HL-60/S4 treated with phorbol 12-myristate 13-acetate at 8.2 ng/mL for 4 days and 3 days (cell line): Measurements from ENCODE around the gene RPL10.
"Not testable (repeated sequence)": the region's sequence is repeated elsewhere in the genome, so short reads cannot be mapped to it uniquely, and the experiment has no call there.

ENCODE experiments used
- in situ Hi-C: fragments of 300-500 bp; cut with MboI; formaldehyde crosslinking; loops from 2 replicates; pipeline ENCODE4 v1.15.0; 2022; ENCODE audit warnings: low sequenced_read_pairs

RPL10 gene

DNA sequence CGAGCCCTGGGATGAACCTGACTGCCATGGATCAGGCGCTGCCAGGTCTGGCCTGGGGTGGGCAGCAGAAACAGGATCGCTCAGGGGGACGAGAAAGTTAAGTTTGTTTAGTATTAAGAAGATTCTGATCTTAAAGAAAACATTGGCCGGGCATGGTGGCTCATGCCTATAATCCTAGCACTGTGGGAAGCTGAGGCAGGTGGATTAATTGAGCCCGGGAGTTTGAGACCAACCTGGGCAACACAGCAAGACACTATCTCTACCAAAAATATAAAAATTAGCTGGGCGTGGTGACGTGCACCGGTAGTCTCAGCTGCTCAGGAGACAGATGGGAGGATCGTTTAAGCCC, 23.0 kb upstream of the RPL10 start:
- in situ Hi-C loops: no loop called here

DNA sequence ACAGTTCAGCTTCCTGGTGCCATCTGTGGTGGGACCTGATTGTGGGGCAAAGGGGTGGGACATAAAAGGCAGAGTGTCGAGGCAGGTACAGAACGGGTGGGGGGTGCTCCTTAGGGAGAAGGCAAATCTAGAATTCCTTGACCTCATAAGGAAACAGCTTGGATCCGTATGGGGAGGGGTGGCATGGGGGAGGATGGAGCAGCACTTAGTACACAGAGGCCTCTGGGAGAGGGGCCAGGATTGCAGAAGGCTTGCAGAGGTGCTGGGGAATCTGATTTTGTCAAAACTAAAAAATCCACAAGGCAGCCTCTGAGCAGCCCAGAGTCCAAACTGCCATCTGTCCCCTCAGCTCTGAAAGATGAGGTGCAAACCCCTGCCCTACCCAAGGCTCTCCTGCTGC, 21.4 kb upstream of the RPL10 start:
- in situ Hi-C loops: no loop called here

DNA sequence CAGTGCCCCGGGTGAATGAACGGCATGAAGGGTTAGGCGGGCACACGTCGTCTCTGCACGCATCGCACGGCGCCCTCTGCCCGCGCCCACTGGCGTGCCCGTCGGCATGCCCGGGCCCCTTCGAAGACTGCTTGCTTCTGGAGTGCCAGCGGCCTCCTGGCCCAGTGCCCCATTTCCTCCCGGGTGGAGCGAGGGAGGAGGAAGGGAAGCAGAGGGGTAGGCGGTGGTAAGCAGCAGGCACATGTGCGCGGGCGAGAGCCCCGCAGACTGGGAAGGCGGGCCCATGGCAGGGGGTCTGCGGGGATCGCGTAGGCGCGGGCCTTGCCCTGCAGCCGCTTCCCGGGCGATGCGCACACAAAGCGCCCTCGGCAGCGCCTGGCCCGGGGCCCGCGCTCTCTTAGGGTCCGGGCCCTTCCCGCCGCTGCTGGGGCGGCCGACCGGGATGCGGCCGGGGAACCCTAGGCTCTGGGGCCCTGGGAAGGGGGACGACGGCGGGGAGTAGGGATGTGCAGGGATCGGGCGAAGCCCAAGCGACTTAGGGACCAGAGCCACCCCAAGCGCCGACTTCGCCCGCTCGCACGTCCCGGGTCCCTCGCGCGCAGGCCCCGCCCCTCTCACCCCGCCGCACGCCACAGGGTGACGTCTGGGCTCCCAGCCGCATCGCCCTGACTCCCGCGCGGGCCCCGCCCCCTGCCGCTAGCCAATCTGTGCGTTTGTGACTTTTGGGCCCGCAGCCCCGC, 19.9 kb upstream of the RPL10 start:
- in situ Hi-C loops: no loop called here

DNA sequence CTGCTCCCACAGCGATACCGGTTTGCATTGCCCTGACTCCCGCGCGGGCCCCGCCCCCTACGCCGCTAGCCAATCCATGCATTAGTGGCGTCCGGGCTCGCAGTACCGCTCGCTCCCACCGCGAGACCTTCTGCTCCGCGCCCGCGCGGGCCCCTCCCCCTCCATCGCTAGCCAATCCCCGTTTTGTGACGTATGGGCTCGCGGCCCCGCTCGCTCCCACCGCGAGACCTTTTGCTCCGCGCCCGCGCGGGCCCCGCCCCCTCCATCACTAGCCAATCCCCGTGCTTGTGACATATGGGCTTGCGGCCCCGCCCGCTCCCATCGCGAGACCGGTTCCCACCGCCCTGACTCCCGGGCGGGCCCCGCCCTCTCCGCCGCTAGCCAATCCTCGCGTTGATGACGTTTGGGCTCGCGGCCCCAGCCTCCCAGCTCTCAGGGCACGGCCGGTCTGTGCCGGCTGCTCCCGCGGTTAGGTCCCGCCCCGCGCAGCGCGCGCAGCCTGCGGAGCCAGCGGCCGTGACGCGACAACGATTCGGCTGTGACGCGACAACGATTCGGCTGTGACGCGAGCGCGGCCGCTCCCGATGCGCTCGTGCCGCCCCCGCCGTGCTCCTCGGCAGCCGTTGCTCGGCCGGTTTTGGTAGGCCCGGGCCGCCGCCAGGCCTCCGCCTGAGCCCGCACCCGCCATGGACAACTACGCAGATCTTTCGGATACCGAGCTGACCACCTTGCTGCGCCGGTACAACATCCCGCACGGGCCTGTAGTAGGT, 19.2 kb upstream of the RPL10 start, which contains the start of gene EMD:
Gene EMD (plus strand): TSS at position 497 of the 770 bp plus-strand sequence. CDS start 190 bp downstream, at position 687.
- in situ Hi-C loops: no loop called here

DNA sequence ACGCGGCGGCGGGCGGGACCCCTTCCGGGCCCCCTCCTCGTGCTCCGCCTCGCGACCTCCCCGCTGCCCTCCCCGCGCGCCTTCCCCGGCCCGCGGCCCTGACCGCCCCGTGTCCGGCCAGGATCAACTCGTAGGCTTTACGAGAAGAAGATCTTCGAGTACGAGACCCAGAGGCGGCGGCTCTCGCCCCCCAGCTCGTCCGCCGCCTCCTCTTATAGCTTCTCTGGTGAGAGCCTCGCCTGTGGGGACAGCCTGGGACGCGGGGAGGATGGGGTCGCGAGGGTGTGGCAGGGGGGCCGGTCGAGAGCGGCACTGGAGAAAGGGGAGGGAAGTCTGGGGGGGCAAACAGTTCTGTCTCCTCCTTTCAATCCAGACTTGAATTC, 18.6 kb upstream of the RPL10 start:
- in situ Hi-C loops: no loop called here

DNA sequence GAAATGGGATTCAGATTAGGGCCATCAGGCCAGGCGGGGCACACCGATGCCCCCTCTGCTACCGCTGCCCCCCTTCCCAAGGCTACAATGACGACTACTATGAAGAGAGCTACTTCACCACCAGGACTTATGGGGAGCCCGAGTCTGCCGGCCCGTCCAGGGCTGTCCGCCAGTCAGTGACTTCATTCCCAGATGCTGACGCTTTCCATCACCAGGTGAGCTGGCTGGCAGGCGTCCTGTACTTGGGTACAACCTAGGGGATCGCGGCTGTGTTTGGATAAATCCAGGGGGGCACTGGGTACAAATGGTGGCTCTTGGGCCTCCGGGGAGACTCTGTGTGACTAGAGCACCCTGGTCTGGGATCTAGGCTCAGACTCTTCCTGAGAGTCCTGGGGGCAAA, 18.0 kb upstream of the RPL10 start:
- in situ Hi-C loops: no loop called here

DNA sequence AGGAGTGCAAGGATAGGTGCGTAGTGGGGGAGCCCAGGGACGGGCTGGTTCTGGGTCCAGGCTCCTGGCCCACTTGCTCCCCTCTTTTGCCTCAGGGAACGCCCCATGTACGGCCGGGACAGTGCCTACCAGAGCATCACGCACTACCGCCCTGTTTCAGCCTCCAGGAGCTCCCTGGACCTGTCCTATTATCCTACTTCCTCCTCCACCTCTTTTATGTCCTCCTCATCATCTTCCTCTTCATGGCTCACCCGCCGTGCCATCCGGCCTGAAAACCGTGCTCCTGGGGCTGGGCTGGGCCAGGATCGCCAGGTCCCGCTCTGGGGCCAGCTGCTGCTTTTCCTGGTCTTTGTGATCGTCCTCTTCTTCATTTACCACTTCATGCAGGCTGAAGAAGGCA, 17.4 kb upstream of the RPL10 start:
- in situ Hi-C loops: no loop called here

DNA sequence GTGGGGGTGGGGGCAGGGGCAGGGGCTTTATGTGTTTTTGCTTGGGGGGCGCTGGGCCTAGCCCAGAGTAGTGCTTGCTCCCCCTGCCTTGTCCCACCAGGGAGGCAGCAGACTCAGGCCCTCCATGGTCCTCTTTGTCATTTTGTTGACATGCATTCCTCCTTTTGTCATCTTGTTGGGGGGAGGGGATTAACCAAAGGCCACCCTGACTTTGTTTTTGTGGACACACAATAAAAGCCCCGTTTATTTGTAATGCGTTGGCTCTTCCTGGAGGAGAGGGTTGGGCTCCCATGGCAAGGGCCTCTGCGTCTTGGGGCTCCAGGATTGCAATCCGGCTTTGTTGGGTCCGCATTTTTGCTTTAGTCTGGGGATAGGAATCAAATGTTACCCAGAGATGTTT, 16.9 kb upstream of the RPL10 start:
- in situ Hi-C loops: no loop called here

DNA sequence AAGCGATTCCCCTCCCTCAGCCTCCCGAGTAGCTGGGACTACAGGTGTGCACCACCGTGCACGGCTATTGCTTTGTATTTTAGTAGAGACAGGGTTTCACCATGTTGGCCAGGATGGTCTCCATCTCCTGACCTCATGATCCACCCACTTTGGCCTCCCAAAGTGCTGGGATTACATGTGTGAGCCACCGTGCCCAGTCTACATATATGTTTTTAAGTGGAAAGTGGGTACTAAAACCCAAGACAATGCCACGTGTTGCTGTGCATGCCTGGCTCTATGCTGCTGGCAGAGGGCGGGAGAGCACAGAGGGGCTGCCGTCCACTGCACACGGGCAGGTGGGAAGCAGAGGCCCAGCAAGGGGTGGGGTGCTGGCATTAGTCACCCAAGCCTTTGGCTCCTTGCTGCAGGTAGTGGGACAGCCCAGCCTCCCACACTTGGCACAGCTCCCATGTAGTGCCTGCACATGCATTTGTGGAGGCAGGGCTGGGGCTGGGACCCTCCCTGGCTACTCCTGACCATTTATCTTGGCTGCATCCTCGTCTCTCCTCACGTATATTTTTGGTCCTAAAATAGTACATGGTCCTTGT, 15.6 kb upstream of the RPL10 start:
- in situ Hi-C loops: no loop called here

DNA sequence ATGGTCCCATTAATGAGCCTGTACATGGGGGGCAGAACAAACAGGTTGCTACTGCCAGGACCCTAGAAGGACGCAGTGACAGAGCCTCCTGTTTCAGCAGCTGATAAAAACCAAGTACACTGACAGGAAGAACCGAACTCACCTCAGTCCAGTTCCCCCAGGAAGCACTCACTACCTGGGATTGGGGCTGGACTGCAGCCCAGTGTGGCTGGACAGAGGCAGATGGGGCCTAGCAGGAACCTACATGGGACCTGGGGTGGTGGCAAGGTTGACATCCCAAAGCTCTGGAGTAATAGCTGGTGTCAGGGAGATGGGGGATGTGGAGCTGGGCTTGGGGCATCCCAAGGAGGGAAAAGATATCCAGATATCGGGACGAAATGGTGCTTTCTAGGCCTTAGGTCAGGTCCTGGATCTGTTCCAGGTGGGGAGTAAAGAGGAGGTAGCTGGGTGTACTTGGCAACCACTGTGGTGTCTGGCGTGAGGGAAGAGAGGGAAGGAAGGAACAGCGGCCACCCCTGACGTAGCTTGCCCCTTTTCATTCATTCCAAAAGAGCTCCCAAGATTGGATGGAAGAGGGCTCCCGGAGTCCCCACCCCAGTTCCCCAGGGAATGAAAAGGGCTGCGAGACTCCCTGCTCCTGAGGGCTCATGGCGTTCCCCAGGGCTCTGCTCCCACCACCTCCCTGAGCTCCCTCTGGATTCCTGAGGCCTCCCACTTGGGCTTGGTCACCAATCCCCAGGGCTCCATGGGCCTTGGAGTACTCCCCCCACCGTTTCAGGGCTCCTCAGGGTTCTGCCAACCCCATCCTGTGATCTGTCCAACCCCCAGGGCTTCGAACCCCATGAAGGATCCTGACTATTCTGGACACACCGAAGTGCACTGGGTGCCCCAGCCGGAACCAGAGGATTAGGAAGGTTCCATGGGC, 14.6 kb upstream of the RPL10 start:
- in situ Hi-C loops: no loop called here

DNA sequence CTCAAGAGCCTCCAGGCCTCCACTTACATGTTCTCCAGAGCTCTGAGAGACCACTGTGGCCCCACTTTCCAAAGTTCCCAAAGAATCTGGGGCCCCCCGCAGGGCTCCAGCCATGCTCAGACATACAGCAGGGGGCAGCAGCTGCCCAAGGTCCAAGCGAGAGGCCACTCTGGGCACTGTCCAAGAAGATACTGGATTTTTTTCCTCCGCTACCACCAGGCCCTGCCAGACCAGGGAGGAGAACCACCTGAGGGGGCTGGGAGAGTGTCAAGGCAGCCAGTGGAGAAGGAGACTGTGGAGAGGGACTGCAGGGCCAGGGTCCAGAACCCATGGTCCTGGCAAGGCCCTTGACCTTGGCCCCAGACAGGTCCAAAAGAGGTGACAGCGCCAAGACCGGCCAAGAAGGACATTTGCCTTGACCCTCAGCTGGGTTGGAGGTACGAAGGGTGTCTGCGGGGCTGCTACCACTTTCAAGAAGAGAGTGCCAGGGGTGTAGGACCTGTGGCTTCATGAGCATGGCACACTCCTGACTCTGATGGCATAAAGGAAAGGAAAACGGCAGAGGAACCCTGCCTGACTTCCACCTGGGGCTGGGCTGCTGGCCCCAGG, 13.8 kb upstream of the RPL10 start:
- in situ Hi-C loops: no loop called here

DNA sequence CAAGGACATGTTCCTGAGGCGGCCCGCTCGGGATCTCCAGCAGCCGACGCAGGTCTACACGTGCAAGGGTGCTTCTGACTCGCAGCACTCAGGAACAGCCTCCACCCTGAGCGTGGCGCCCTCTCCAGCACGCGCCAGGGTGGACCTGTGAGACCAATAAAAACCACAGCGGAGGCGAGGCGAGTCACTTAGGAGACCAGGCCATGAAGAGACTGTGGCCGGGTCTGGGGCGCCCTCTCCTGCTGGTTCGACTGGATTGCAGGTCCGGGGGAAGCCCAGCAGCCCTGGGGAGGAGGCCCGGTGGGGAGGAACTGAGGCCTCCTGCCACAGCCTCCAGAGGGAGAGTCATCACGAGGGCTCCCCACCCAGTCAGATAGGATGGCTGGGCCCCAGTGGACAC, 10.1 kb upstream of the RPL10 start:
- in situ Hi-C loops: not testable (repeated sequence)

DNA sequence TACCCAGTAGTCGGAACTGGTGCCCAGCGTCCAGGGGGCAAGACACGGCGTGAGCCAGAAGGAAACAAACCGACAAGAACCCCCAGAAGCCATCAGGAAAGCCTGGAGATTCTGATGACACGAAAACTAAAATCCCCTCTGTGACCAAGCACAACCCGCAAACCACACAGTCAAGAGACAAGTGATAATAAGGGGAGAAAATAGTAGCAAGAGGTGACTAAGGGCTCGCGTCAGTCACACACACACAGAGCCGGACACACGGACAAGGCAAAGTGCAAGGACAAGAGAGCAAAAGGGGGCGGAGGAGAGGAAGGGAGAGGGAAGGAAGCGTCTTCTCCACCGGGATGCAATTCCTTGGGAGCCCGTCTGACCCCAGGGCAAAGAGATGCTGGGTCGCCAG, 9.5 kb upstream of the RPL10 start:
- in situ Hi-C loops: not testable (repeated sequence)

DNA sequence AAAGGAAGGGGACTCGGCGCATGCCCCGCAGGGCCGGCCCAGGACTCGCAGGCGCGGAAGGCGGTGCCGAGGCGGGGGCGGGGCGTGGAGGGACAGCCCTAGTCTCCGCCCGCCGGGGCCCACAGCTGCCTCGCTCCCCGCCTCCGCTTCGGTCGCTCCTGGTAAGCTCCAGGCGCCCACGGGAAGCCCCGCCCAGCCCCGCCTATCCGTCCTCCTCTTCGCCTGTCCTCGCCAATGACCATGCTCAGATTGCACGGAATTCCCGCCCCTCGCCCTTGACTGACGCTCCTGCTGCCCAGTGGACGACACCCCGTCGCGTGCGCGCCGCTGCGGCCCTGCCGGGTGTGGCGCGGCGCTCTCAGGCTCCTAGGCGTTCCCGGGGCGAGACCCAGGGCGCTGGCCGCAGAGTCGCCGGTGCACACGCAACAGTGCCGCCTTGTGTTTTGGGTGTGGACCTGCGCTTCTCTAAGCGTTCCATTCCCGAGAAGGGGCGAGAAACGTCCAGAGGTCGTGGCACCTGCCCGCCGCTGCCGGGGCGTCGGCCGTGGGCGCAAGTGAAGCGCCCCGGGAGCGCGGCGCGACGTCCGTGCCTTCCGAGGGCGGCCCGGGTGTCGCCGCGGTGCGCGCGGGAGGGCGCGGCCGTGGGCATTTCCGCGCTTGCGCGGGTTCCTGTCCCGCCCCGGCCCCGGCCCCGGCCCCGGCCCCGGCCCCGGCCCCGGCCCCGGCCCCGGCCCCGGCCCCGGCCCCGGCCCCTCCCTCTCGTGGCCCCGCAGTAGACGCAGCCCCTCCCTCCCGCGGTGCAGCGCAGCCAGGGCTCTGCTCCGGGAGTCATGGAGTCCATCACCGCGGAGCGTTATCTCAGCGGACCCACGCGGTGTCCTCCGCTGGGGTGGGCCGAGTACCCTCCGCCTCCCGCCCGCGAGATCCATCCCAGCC, 8.1 kb upstream of the RPL10 start:
- in situ Hi-C loops: not testable (repeated sequence)

DNA sequence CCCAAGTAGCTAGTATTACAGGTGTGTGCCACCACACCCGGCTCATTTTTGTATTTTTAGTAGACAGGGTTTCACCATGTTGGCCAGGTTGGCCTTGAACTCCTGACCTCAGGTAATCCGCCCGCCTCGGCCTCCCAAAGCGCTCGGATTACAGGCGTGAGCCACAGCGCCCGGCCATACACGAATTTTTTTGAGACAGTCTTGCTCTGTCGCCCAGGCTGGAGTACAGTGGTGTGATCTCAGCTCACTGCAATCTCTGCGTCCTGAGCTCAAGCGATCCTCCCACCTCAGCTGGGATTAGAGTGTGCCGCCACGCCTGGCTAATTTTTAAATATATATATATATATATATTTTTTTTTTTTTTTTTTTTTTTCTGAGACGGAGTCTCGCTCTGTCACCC, 1.8 kb upstream of the RPL10 start:
- in situ Hi-C loops: not testable (repeated sequence)

DNA sequence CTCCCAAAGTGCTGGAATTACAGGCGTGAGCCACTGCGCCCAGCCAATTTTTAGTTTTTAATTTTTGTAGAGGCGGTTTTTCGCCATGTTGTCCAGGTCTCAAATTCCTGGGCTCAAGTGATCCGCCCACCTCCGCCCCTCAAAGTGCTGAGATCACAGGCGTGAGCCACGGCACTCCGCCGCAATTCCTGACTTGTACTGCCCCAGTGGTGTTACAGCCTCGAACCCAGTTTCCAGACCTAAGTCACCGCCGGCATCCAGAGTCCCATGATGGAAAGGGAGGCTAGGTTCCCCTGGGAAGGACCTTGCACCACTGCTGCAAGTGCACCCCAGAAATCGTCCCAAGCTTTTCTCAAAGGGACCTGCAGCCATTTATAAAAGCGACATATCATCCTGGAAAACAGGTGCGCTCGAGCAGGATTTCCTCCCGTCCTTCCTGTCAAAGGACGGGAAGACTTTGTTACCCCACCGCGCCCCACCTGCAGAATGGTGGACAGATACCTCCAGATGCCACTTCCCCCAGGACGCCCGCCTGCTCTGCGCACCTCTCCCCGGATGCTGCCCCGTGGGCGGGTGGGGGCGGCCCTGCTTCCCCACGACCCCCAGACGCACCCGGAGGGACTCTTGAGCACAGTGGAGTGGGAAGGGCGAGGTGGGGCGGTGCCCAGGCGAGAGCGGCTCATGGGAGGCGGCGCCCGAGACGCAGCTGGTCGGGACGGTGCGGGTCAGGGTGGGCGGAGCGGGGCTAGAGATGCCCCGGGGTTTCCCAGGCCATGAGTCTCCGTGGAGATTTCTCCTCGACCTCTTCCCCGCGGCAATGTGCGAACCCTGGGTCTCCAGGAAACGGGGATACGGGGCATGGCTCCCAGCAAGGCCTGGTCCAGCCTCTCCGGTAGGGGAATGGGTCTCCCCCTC, 947 bp upstream of the RPL10 start:
- in situ Hi-C loops: no loop called here

DNA sequence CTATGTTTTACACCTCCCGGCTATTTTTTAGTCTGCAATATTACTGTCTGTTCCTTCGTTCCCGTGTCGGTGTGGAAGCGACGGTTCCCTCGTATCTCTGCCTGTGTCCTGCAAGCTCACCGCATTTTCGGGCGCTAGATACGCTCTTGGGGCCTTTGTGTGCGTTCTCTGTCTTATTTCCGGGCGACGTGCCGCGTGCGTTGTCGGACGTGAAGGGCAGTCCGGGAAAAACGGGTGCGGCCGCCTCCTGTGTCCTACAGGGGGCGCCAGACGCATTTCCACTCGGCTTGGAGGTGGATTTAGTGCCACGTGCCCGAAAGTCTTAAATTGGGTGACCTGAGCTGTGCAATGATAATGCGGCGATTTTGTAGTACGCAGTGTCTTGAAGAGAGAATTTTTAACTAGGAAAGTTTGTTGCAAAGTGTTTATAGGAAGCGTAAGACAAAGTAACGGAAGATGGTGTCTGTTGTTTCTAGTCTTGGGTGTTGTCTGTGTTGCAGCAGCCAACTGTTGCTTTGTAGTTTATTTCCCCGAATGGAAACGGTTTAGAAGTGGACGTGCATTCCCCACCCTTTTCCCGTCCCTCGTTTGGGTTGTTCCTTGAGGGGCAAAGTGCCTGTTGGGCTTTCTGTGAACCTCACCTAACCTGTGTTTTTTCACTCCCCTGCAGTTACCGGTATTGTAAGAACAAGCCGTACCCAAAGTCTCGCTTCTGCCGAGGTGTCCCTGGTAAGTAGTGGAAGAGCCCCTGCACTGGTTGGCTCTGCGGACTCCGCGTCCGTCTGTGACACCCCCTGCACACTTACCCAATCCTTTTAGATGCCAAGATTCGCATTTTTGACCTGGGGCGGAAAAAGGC, 720 bp downstream of the RPL10 start:
- in situ Hi-C loops: no loop called here
